Epithelial cell of esophagus (primary cell): ENCODE data around the gene SULT2B1.

Experiments used
- DNase-seq: peaks from one replicate; pipeline ENCODE4 v3.0.0; 2010; ENCODE audit warnings: low read depth
- H3K4me3 ChIP-seq: 2 replicates; pipeline ENCODE4 v1.5.1; 2011; ENCODE audit warnings: mild to moderate bottlenecking, low read length, control low read depth
- TF ChIP-seq, protein P1 (sequence below): IDR thresholded peaks from 2 replicates; pipeline ENCODE4 v1.5.1; 2011; ENCODE audit warnings: low read depth, mild to moderate bottlenecking, low read length, control low read depth, inconsistent platforms; ENCODE audit not compliant: insufficient read depth; ENCODE audit errors: missing control alignments

Gene SULT2B1

DNA sequence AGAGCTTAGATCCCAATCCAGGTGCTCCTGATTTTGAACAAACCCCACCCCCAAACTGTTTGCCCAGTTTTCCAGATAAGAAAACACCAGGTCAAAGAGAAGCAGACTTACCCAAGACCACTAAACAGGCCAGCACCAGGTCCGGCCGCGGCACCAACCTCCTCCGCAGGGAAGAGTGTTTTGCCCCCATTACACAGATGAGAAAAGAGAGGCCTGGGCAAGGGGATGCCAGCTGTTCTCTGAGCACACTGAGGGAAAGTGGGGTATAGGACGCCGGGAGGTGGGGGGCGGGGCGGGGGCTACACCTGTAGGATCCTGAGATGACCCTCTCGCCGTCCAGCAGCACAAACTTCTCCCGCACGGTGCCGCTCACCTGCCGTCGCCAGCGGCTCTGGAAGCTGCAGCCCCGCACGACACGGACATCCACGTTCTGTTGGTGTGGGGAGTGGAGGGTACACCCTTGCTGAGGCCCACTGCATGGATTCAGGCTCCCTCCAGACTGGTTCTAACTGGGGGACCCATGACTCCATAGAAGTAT, 57.7 kb downstream of the SULT2B1 start:
- H3K4me3 ChIP-seq: no peak overlapping the region
- no peak for DNase-seq
- TF ChIP-seq, protein P1, sequence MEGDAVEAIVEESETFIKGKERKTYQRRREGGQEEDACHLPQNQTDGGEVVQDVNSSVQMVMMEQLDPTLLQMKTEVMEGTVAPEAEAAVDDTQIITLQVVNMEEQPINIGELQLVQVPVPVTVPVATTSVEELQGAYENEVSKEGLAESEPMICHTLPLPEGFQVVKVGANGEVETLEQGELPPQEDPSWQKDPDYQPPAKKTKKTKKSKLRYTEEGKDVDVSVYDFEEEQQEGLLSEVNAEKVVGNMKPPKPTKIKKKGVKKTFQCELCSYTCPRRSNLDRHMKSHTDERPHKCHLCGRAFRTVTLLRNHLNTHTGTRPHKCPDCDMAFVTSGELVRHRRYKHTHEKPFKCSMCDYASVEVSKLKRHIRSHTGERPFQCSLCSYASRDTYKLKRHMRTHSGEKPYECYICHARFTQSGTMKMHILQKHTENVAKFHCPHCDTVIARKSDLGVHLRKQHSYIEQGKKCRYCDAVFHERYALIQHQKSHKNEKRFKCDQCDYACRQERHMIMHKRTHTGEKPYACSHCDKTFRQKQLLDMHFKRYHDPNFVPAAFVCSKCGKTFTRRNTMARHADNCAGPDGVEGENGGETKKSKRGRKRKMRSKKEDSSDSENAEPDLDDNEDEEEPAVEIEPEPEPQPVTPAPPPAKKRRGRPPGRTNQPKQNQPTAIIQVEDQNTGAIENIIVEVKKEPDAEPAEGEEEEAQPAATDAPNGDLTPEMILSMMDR: no peak

GRCh38 chr19:48611872-48612271, 59.9 kb downstream of the SULT2B1 start:
- no peak overlapping the region for H3K4me3 ChIP-seq
- no peak for DNase-seq
- TF ChIP-seq, protein P1: no peak

GRCh38 chr19:48613024-48613851, 61.3 kb downstream of the SULT2B1 start:
- no peak for DNase-seq
- TF ChIP-seq, protein P1: no peak
- H3K4me3 ChIP-seq: no peak overlapping the region

GRCh38 chr19:48613852-48614435, 62.0 kb downstream of the SULT2B1 start:
- no peak for DNase-seq
- peak overlapping the region; percentile 26 for H3K4me3 ChIP-seq
- TF ChIP-seq, protein P1: no peak

- DNase-seq: peak; percentile 82
- peak within 1 kb of the TSS; percentile 26 for H3K4me3 ChIP-seq
- TF ChIP-seq, protein P1: peak; percentile 14
These were observed 62.7 kb downstream of the SULT2B1 start, which contains the start of gene FAM83E for GRCh38 chr19:48614436-48615230. Gene FAM83E (minus strand): TSS chr19:48615076. CDS start chr19:48613372, 1,704 bp downstream.

GRCh38 chr19:48615231-48616040, 63.5 kb downstream of the SULT2B1 start:
- TF ChIP-seq, protein P1: no peak

More at GRCh38 chr19:48615231-48616040, 63.5 kb downstream of the SULT2B1 start:
- no peak for DNase-seq
- no peak overlapping the region for H3K4me3 ChIP-seq
